PC-9 (cell line): ENCODE data around the gene AAK1. TPM values are rescaled to one million over a fixed set of nuclear protein-coding genes. Genes with fewer than 3 reads are reported as not detected.

Experiments used
- BruUV-seq: library from RNA; stranded (reverse); fragments of 400-500 nt; replicated peaks from 2 replicates; lab custom pipeline; 2021; lab: Mats Ljungman, UMichigan
- CTCF ChIA-PET: fragments of 300-600 bp; sonication (Branson Sonifier 250); formaldehyde crosslinking; loops from one replicate; lab custom pipeline; 2022; ENCODE audit warnings: antibody characterized with exemption; lab: Charles Lee
- POLR2A ChIA-PET: fragments of 300-600 bp; sonication (Branson Sonifier 250); formaldehyde crosslinking; loops from one replicate; lab custom pipeline; 2022; ENCODE audit warnings: antibody characterized with exemption; ENCODE audit not compliant: unreplicated experiment; lab: Charles Lee
- DNase-seq, 2 experiments: peaks; one replicate each; pipeline versions ENCODE4 v3.0.0 to v3.0.0-alpha.2; 2015 to 2022; ENCODE audit warnings: mixed read lengths in 1 of 2
- H2AFZ ChIP-seq: fragments of 200-600 bp; sonication (generic); 2 replicates; pipeline ENCODE4 v1.8.1; 2017; ENCODE audit warnings: antibody characterized with exemption
- H3F3A ChIP-seq: fragments of 200-600 bp; sonication (generic); 2 replicates; pipeline ENCODE4 v1.8.1; 2017; ENCODE audit warnings: antibody characterized with exemption, mild to moderate bottlenecking, low read depth; ENCODE audit not compliant: insufficient read depth
- H3K27ac ChIP-seq: fragments of 200-600 bp; sonication (generic); 2 replicates; pipeline ENCODE4 v1.6.1; 2016; ENCODE audit warnings: mixed run types
- H3K27me3 ChIP-seq: fragments of 200-600 bp; sonication (generic); 2 replicates; pipeline ENCODE4 v1.6.1; 2016; ENCODE audit warnings: low read depth, mixed run types; ENCODE audit not compliant: insufficient read depth
- H3K36me3 ChIP-seq: fragments of 200-600 bp; sonication (generic); 2 replicates; pipeline ENCODE4 v1.6.1; 2016; ENCODE audit warnings: low read depth, mixed run types
- H3K4me1 ChIP-seq: fragments of 200-600 bp; sonication (generic); replicated peaks from 2 replicates; pipeline ENCODE4 v1.6.1; 2016; ENCODE audit warnings: mixed run types; ENCODE audit not compliant: insufficient read depth
- H3K4me2 ChIP-seq: fragments of 200-600 bp; sonication (generic); 2 replicates; pipeline ENCODE4 v1.6.1; 2017; ENCODE audit warnings: mixed run types
- H3K4me3 ChIP-seq: fragments of 200-600 bp; sonication (generic); 2 replicates; pipeline ENCODE4 v1.6.1; 2016; ENCODE audit warnings: mixed run types
- H3K79me2 ChIP-seq: fragments of 200-600 bp; sonication (generic); 2 replicates; pipeline ENCODE4 v1.6.1; 2017; ENCODE audit warnings: low read depth, mixed run types
- H3K9me2 ChIP-seq: fragments of 200-600 bp; sonication (generic); 2 replicates; pipeline ENCODE4 v1.8.1; 2017; ENCODE audit warnings: mild to moderate bottlenecking; ENCODE audit not compliant: insufficient read depth
- H3K9me3 ChIP-seq: fragments of 200-600 bp; sonication (generic); 2 replicates; pipeline ENCODE4 v1.8.1; 2016; ENCODE audit warnings: low read depth; ENCODE audit not compliant: insufficient read depth
- H4K20me1 ChIP-seq: fragments of 200-600 bp; sonication (generic); 2 replicates; pipeline ENCODE4 v1.8.1; 2017; ENCODE audit not compliant: insufficient read depth
- CTCF ChIP-seq: fragments of 200-600 bp; sonication (generic); conservative IDR thresholded peaks from 2 replicates; pipeline ENCODE4 v1.6.1; 2017; ENCODE audit warnings: mixed run types, antibody characterized with exemption, mild to moderate bottlenecking, moderate library complexity
- EZH2 ChIP-seq: fragments of 200-600 bp; sonication (generic); IDR thresholded peaks from 2 replicates; pipeline ENCODE4 v1.8.0; 2017; ENCODE audit warnings: antibody characterized with exemption, low read depth
- intact Hi-C: fragments of 100-400 bp; cut with micrococcal nuclease; formaldehyde crosslinking; loops from one replicate; pipeline ENCODE4 v1.10.0; 2022; ENCODE audit not compliant: unreplicated experiment
- total RNA-seq: library from RNA; stranded (reverse); gene quantifications from 2 replicates; pipeline ENCODE4 v1.2.3, GENCODE V29; 2021

The AAK1 gene
- total RNA-seq, 1 experiment from 2014 or later: 66.6 TPM

GRCh38 chr2:69597105-69597504, 46.4 kb downstream of the AAK1 start:
- Histone ChIP-seq H3K36me3 (peaks cover 12% of the 10 kb centered on the region; the same call in 1 of the 2 replicates), H3K4me3 (no peak overlapping the region), H3K9me2 (no peaks in the 10 kb centered on the region), H2AFZ (no peak overlapping the region), H3K4me2 (no peak overlapping the region), H3K9me3 (no peaks in the 10 kb centered on the region), H3F3A (peaks cover 17% of the 10 kb centered on the region), H3K79me2 (peaks cover 76% of the 10 kb centered on the region), H4K20me1 (no peaks in the 10 kb centered on the region; the same call in 1 of the 2 replicates), H3K27me3 (no peaks in the 10 kb centered on the region), H3K27ac (no peak overlapping the region), H3K4me1 (peaks cover 17% of the 10 kb centered on the region)
- DNase-seq: no peak
- TF ChIP-seq EZH2 (no peak), CTCF (no peak)
- intact Hi-C loops: no loop called here
- CTCF ChIA-PET: no interaction called here
- POLR2A ChIA-PET: interaction anchor here (0.7 kb wide), 1 partner anchor 29 kb away, joined by 5 read pairs; no protein-coding TSS in a partner anchor
- BruUV-seq: no TSS peak

- Histone ChIP-seq H3K36me3 (peaks cover under 1% of the 10 kb centered on the region; the same call in 1 of the 2 replicates), H3F3A (peaks cover 2% of the 10 kb centered on the region; the same call in 1 of the 2 replicates), H3K79me2 (peaks cover 81% of the 10 kb centered on the region), H2AFZ (no peak overlapping the region), H3K27me3 (no peaks in the 10 kb centered on the region), H3K9me2 (no peaks in the 10 kb centered on the region), H3K4me3 (no peak overlapping the region), H3K9me3 (no peaks in the 10 kb centered on the region), H3K4me1 (no peaks in the 10 kb centered on the region), H3K27ac (no peak overlapping the region), H3K4me2 (no peak overlapping the region), H4K20me1 (no peaks in the 10 kb centered on the region; the same call in none of the 2 replicates)
- intact Hi-C loops: no loop called here
- DNase-seq: no peak
- POLR2A ChIA-PET: interaction anchor here (0.7 kb wide), 1 partner anchor 258 kb away, joined by 5 read pairs; no protein-coding TSS in a partner anchor
- no peak for TF ChIP-seq EZH2
- TF ChIP-seq CTCF: no peak
- BruUV-seq: no TSS peak
- CTCF ChIA-PET: no interaction called here
Measured at GRCh38 chr2:69594341-69594740, 49.2 kb downstream of the AAK1 start.

GRCh38 chr2:69592511-69592910, 51.0 kb downstream of the AAK1 start:
- peaks cover 77% of the 10 kb centered on the region for H3K79me2 ChIP-seq
- H3K36me3 ChIP-seq: no peaks in the 10 kb centered on the region
- no peaks in the 10 kb centered on the region; the same call in none of the 2 replicates for H4K20me1 ChIP-seq
- peaks cover 2% of the 10 kb centered on the region; the same call in 1 of the 2 replicates for H3F3A ChIP-seq
- H2AFZ ChIP-seq: no peak overlapping the region
- DNase-seq: peak in 1 of 2 experiments; percentile 28
- H3K9me2 ChIP-seq: no peaks in the 10 kb centered on the region
- ChIA-PET CTCF (no interaction called here), POLR2A (no interaction called here)
- H3K27me3 ChIP-seq: no peaks in the 10 kb centered on the region
- H3K4me2 ChIP-seq: no peak overlapping the region
- no peaks in the 10 kb centered on the region for H3K9me3 ChIP-seq
- no peak overlapping the region for H3K4me3 ChIP-seq
- intact Hi-C loops: no loop called here
- TF ChIP-seq CTCF: no peak
- no peak overlapping the region for H3K27ac ChIP-seq
- BruUV-seq: no TSS peak
- H3K4me1 ChIP-seq: no peaks in the 10 kb centered on the region
